ENCODE results near the gene SLC35A4.

SLC35A4 gene

GRCh38 chr5:140566665-140567064 is 2.0 kb downstream of the SLC35A4 start:
- H3K4me3 ChIP-seq (ENCODE audit: low read depth, low read length), result no peak overlapping the region
- no peak for DNase-seq (ENCODE audit: low read depth)
- no peak for TF ChIP-seq CTCF (conservative IDR thresholded peaks at IDR 0.05; ENCODE audit: low read depth, low read length)

DNA sequence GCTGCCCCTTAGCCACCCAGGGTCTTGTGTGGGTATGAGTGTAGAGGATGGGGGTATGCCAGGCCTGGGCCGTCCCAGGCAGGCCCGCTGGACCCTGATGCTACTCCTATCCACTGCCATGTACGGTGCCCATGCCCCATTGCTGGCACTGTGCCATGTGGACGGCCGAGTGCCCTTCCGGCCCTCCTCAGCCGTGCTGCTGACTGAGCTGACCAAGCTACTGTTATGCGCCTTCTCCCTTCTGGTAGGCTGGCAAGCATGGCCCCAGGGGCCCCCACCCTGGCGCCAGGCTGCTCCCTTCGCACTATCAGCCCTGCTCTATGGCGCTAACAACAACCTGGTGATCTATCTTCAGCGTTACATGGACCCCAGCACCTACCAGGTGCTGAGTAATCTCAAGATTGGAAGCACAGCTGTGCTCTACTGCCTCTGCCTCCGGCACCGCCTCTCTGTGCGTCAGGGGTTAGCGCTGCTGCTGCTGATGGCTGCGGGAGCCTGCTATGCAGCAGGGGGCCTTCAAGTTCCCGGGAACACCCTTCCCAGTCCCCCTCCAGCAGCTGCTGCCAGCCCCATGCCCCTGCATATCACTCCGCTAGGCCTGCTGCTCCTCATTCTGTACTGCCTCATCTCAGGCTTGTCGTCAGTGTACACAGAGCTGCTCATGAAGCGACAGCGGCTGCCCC is 2.6 kb downstream of the SLC35A4 start:
- DNase-seq (ENCODE audit: low read depth), result no peak
- no peak for TF ChIP-seq CTCF (conservative IDR thresholded peaks at IDR 0.05; ENCODE audit: low read depth, low read length)
- H3K4me3 ChIP-seq (ENCODE audit: low read depth, low read length), result no peak overlapping the region

GRCh38 chr5:140567871-140568270 is 3.2 kb downstream of the SLC35A4 start:
- no peak for DNase-seq (ENCODE audit: low read depth)
- no peak overlapping the region for H3K4me3 ChIP-seq (ENCODE audit: low read depth, low read length)
- TF ChIP-seq CTCF (conservative IDR thresholded peaks at IDR 0.05; ENCODE audit: low read depth, low read length), result no peak

DNA sequence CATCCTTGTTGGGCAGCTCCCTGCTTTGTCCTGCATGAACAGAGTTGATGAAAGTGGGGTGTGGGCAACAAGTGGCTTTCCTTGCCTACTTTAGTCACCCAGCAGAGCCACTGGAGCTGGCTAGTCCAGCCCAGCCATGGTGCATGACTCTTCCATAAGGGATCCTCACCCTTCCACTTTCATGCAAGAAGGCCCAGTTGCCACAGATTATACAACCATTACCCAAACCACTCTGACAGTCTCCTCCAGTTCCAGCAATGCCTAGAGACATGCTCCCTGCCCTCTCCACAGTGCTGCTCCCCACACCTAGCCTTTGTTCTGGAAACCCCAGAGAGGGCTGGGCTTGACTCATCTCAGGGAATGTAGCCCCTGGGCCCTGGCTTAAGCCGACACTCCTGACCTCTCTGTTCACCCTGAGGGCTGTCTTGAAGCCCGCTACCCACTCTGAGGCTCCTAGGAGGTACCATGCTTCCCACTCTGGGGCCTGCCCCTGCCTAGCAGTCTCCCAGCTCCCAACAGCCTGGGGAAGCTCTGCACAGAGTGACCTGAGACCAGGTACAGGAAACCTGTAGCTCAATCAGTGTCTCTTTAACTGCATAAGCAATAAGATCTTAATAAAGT is 3.9 kb downstream of the SLC35A4 start:
- TF ChIP-seq CTCF (conservative IDR thresholded peaks at IDR 0.05; ENCODE audit: low read depth, low read length), result no peak
- no peak overlapping the region for H3K4me3 ChIP-seq (ENCODE audit: low read depth, low read length)
- DNase-seq (ENCODE audit: low read depth), result no peak

DNA sequence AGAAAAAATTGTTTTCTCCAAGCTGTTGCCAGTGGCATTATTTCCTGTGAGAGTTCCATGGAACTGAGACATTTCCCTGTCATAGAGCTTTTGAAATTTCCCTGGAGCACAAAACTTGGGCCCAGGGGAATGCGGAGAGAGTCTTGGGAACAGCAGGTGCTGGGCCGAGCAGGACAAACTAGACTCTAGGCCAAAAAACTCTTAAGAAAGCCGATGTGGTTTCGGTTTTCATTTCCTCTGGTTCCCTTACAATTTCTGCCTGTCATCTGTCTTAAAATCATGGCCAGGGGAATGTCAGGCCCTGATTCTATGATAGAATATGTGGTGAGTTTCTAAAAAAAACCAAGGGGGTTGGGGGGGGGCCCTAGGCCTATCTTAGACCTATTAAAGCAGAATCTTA is 4.6 kb downstream of the SLC35A4 start:
- no peak for DNase-seq (ENCODE audit: low read depth)
- TF ChIP-seq CTCF (conservative IDR thresholded peaks at IDR 0.05; ENCODE audit: low read depth, low read length), result no peak
- no peak overlapping the region for H3K4me3 ChIP-seq (ENCODE audit: low read depth, low read length)

DNA sequence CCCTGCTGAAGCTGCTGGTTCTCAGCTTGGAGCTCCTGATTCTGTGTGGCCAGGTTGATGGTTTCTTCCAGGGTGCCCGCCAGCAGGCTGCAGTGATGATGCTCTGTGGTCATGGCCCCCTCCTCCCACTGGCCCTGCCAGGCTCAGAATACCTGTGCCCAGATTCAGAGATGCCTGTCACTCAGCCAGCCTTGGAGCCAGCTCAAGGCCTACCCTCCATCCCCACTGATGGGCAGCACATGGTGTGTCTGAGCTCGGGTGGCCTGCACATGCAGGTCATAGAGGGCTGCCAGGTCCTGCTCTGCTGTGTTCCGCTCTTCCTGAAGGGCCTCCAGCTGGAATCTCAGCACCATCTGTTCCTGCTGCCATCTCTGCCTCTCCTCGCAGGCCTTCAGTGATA is 5.4 kb downstream of the SLC35A4 start:
- no peak overlapping the region for H3K4me3 ChIP-seq (ENCODE audit: low read depth, low read length)
- no peak for TF ChIP-seq CTCF (conservative IDR thresholded peaks at IDR 0.05; ENCODE audit: low read depth, low read length)
- DNase-seq (ENCODE audit: low read depth), result no peak

GRCh38 chr5:140570488-140570887 is 5.9 kb downstream of the SLC35A4 start:
- H3K4me3 ChIP-seq (ENCODE audit: low read depth, low read length), result no peak overlapping the region
- no peak for TF ChIP-seq CTCF (conservative IDR thresholded peaks at IDR 0.05; ENCODE audit: low read depth, low read length)
- DNase-seq (ENCODE audit: low read depth), result no peak
